ENCODE data around the gene STARD7. TPM values are rescaled to one million over a fixed set of nuclear protein-coding genes. Genes with fewer than 3 reads are reported as not detected.
"Not testable (repeated sequence)": the region's sequence is repeated elsewhere in the genome, so short reads cannot be mapped to it uniquely, and the experiment has no call there.

STARD7 gene
- total RNA-seq, 1 donor from 2014 or later, result 42.1 TPM

- DNase-seq (ENCODE audit: low spot score), result no peak
Measured at GRCh38 chr2:96233880-96234316, 25.3 kb upstream of the STARD7 start.

GRCh38 chr2:96233436-96233835 is 24.8 kb upstream of the STARD7 start:
- DNase-seq (ENCODE audit: low spot score), result no peak

GRCh38 chr2:96231316-96231715 is 22.7 kb upstream of the STARD7 start:
- DNase-seq (ENCODE audit: low spot score), result no peak

DNA sequence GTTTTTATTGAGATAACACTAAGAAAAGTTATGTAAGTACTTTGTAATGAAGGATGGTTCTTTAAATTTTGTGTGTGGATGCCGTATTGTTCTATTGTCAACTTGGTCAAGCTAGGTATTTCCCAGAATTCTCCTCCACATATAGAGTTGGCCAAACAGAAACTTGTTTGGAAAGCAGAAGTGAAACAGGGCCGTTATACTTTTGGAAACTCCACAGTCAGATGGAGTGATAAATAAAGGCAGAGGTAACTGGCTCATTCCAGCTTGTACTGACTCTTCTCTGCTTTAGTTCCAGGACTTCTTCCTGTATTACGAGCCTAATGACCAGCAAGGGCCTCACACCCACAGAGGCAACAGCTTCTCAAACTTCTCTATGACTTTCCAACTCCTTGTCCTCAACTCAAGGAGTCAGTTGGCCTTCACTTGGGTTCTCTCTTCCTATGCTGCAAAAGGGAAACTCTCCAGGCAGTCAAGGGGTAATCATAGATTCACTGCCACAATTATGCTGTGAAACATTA is 16.4 kb upstream of the STARD7 start:
- peak; percentile 26 for DNase-seq (ENCODE audit: low spot score)

- DNase-seq (ENCODE audit: low spot score), result not testable (repeated sequence)
Measured at GRCh38 chr2:96221106-96221505, 12.5 kb upstream of the STARD7 start.

DNA sequence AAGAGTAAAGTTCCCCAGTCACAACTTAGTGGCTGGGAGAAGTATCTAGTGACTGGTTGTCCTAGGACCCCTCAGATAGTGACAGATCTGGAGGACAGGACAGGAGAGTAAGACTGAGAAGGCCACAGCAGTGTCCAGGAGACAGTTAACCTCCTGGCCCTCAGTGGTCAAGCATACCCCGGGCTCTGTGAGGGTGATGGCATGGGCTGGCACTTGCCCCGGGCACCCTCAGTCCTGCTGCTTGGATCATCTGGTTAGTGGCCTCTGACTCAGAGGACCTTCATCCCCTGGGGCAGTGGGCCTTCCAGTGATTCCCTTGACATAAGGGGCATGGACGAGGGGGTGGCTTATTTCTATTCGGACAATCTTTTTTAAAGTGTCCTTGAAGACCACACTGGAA is 11.3 kb upstream of the STARD7 start:
- not testable (repeated sequence) for DNase-seq (ENCODE audit: low spot score)

DNA sequence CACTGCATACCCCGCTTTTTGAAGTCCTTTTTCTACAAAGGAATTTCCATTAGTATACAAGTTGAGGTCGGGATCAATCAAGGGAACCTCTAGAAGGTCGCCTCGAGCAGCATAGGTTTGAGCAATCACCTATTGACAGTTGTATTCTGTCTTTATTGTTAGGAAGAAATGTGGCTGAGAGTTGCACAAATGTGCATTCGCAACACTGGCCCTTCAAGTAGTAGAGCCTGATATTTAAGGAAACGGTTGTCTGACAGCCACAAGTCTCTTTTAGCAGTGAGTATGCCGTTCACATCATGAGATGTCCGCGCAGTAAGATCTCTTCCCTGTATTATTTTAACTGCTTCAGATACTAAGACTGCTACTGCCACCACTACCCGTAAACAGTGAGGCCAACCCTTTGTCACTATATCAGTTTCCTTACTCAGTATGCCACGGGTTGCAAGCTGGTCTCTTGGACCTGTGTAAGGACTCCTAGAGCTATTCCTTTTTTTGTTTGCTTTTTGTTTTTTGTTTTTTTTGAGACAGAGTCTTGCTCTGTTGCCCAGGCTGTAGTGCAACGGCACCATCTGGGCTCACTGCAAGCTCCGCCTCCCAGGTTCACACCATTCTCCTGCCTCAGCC is 10.0 kb upstream of the STARD7 start:
- no peak for DNase-seq (ENCODE audit: low spot score)

- no peak for DNase-seq (ENCODE audit: low spot score)
Measured at GRCh38 chr2:96214554-96214953, 5.9 kb upstream of the STARD7 start.

GRCh38 chr2:96213379-96213778 is 4.8 kb upstream of the STARD7 start:
- no peak for DNase-seq (ENCODE audit: low spot score)

DNA sequence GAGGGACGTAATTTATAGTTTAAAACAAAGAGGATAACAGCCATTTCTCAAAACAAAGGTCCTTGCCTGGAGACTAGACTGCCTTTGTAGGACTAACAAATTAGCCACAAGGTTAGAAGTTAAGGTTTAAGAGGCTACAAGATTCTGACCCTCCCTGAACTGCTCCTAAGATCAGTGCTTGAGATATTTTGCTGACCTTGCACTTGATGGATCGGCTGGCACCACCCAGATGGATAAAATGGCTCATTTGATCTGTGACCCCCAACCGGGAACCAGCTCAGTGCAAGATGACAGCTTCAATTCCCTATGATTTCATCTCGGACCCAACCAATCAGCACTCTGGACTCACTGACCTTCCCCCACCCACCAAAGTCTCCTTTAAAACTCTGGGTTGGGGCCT is 3.7 kb upstream of the STARD7 start:
- DNase-seq (ENCODE audit: low spot score), result no peak

DNA sequence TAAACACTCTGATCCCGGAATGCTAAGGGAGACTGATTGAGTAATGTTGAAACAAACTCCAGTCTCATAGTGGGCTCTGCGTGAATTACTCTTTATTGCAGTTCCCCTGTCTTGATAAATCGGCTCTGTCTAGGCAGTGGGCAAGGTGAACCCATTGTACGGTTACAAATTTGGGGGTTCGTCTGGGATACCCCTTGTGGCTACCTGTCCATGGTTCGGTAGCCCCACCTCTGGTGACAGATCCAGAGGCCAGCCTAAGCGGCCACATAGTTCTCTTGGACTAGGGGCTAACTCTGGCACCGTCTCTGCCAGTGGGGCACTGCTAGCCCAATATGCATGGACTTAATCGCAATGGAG is 1.1 kb upstream of the STARD7 start:
- no peak for DNase-seq (ENCODE audit: low spot score)

- no peak for DNase-seq (ENCODE audit: low spot score)
Measured at GRCh38 chr2:96209011-96209728, 543 bp upstream of the STARD7 start.

DNA sequence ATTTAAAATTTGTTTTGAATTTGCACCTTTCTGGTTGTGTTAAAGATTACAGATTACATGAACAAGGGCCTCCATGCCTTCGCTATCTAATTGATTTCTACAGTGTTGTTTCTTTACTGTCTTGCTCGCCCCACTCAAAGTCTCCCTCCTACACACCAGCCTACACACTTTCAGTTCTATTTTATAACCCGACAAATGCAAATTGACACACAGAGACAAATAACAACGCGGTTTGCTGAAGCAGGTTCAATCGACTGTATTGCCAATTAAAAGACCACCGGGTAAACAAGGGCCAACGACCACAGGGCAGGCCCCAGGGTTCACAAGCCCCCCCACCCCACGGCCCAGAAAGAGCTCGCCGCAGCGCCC is 869 bp downstream of the STARD7 start:
- DNase-seq (ENCODE audit: low spot score), result no peak

- DNase-seq (ENCODE audit: low spot score), result peak; percentile 17
Measured at GRCh38 chr2:96207073-96207773, 1.4 kb downstream of the STARD7 start.

- DNase-seq (ENCODE audit: low spot score), result no peak
Measured at GRCh38 chr2:96205888-96206287, 2.7 kb downstream of the STARD7 start.

GRCh38 chr2:96204836-96205624 is 3.6 kb downstream of the STARD7 start:
- no peak for DNase-seq (ENCODE audit: low spot score)

DNA sequence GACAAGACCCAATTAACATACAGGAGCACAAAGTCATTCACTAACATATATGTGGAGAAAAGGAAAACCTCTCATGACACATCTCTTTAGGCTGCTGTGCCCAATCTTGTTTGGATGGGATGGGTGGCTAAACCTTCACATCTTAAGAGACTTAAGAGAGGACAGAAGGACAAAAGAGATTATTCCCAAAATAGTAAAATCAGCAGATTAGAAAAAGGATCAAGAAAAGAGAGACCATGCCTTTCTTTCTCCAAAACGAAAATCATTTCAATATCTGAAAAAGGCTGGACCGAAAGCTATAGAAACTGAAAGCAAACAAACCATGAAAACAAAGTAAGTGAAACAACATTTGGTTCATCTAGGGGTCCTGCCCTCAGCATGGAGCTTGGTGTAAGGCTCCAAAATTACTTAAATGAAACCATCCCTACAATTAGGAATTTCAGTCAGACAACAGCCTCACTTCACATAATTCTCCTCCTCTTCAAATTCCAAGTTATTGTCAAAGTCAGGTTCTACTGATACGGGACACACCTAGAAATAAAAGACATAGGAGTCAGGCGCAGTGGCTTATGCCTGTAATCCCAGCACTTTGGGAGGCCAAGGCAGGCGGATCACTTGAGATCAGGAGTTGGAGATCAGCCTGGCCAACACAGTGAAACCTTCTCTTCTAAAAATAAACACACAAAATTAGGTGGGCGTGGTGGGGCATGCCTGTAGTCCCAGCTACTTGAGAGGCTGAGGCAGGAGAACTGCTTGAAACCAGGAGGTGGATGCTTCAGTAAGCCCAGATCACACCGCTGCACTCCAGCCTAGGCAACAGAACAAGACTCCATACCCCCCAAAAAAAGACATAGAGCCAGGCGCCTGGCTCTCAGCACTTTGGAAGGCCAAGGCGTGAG is 5.2 kb downstream of the STARD7 start:
- no peak for DNase-seq (ENCODE audit: low spot score)

DNA sequence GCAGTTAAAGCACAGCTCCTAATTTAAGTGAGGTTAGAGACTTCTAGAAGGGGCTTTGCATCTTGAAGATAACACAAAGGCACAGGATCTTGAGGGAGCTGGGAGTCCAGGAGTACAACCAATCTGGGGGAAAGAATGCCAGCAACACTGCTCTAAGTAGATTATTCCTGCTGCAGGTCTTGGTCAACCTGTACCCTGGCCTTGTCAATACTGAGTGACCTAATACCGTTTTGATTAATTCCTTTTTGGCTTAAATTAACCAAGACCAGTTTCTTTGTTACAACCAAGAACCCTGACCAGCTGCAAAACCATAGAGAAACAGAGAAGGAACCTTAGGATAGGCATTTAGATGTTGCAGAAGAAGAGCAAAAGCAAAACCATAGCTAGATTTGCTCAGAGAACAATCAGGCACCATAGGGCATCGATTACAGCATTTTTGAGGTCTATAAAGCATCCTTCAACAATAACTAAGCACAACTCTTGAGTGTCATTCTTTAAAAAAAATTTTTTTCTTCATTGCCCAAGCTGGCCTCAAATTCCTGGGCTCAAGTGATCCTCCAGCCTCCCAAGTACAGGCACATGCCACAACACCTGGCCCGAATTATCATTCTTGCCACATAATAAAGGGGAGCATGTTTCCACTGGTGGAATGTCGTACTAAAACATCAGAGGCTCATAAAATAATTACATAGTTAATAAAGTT is 6.3 kb downstream of the STARD7 start:
- DNase-seq (ENCODE audit: low spot score), result no peak

GRCh38 chr2:96201338-96201737 is 7.3 kb downstream of the STARD7 start:
- no peak for DNase-seq (ENCODE audit: low spot score)

DNA sequence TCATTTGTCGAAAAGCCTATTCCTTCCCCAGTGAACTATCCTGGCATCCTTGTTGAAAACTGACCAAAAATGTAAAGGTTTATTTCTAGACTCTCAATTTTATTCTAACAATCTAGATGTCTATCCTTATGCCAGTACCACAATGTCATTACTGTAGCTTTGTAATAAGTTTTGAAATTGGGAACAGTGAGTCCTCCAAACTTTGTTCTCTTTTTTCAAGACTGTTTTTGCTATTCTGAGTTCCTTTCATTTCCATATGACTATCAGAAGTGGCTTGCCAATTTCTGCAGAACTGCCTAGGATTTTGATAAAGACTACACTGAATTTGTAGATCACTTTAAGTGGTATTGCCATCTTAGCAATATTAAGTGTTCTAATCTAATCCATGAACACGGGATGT is 9.7 kb downstream of the STARD7 start:
- no peak for DNase-seq (ENCODE audit: low spot score)
